GM18861 (cell line): ENCODE data around the gene MAST1.
"Not testable (repeated sequence)": the region's sequence is repeated elsewhere in the genome, so short reads cannot be mapped to it uniquely, and the experiment has no call there.

Experiments used
- ATAC-seq: cut with Tn5 transposase; IDR thresholded peaks from one replicate; pipeline ENCODE4 v1.9.1; 2021; ENCODE audit not compliant: unreplicated experiment

MAST1 gene

GRCh38 chr19:12800923-12801465 is 37.3 kb upstream of the MAST1 start:
- no peak for ATAC-seq

- ATAC-seq, result no peak
Measured at GRCh38 chr19:12801466-12802266, 36.6 kb upstream of the MAST1 start, which contains the start of the genes PRDX2 and THSD8. PRDX2 (minus strand) TSS chr19:12801800; CDS start chr19:12801261, 539 bp downstream. THSD8 (plus strand) TSS chr19:12802069; CDS start chr19:12802072, 3 bp downstream.

DNA sequence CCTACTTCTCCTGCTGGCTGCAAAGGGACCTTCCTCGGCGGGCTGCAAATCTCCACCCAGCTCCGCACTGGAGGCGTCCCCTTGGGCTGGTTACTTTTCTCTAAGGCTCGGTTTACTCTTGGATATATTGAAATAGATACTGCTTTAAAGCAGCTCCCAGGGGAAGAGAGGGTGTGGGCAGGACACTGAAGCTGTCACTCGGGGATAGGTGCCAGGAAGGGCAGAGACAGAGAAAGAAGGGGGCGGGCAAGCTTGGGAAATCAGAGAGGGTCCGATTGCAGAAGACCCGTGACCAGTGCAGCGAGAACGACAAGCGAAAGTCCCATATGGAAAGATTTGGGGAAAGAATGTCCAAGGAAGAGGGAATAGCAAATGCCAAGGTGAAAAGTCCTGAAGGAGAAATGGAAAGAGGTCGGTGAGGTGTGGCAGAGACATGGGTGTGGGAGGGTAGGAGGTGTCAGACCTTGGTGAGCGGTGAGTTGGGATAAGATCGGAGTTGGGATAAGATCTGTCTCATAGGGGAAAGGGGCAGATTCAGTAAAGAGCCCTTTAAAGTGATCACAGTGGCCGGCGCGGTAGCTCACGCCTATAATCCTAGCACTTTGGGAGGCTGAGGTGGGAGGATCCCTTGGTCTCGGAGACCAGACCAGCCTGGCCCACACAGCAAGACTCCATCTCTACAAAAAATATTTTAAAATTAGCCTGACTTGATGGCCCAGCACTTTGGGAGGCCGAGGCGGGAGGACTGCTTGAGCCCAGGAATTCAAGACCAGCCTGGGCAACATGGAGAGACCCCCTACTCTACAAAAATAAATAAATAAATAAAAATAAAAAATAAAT is 35.8 kb upstream of the MAST1 start:
- no peak for ATAC-seq

DNA sequence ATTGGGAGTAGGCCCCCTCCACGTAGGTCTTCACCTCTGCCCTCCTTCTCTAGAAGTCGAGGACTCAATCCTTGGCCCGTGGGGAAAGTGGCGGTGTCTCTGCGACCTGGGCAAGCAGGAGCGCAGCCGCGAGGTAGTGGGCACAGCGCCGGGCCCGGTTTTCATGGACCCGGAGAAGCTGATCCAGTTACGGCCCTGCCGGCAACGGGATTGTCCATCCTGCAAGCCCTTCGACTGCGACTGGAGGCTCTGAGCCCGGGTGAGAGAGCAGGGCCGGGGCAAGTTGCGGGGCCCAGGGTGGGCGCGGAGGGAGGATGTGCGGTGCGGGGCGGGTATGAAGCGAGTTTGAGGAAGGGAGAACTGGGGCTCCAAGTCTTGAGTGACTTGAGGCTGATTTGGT is 34.3 kb upstream of the MAST1 start:
- no peak for ATAC-seq

DNA sequence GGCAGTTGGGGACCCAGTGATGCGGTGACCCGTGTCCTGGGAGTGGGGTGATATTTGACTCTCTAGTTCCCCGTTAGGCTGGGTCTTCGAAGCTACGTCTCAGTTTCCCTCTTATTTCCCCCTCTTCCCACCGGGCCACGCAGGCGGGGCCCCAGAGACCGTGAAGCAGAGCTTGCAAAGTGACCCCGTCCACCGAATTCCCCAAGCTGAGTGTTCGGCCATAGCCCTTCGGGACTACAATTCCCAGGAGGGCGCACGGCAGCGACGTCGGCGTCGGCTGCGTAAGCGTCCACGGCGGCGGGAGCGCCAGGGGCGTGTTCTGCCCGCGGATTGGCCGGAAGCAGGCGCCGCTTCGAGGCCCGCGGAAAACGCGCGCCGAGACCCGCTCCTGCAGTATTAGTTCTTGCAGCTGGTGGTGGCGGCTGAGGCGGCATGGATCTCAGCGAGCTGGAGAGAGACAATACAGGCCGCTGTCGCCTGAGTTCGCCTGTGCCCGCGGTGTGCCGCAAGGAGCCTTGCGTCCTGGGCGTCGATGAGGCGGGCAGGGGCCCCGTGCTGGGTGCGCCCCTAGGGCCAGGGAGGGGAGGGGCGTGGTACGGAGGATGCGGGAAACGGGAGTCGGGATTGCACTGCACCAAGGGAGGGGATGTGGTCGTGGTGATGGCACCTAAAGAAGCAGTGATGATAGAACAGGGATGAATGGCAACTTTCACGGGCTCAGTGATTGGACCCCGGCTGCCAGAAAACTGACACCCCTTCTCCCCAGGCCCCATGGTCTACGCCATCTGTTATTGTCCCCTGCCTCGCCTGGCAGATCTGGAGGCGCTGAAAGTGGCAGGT is 31.9 kb upstream of the MAST1 start, which contains the start of gene RNASEH2A:
TSS of gene RNASEH2A (plus strand) at position 343 of the 840 bp plus-strand sequence. CDS start at position 433, 90 bp downstream.
- ATAC-seq, result peak; percentile 60

DNA sequence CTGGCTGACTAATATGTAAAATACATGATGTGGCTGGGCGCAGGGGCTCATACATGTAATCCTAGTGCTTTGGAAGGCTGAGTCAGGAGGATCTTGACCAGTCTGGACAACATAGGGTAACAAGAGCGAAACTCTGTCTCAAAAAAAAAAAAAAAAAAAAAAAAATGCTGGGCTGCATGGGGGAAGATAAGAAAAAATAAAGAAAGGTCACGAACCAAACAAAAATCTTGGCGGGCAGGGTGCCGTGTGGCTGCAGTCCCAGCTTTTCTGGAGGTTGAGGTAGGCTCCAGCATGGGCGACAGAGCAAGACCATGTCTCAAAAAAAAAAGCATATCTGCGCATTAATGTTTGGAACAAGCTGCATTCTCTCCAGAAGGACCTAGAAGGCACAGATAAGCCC is 23.2 kb upstream of the MAST1 start:
- ATAC-seq, result no peak

GRCh38 chr19:12817188-12817587 is 21.1 kb upstream of the MAST1 start:
- ATAC-seq, result not testable (repeated sequence)

DNA sequence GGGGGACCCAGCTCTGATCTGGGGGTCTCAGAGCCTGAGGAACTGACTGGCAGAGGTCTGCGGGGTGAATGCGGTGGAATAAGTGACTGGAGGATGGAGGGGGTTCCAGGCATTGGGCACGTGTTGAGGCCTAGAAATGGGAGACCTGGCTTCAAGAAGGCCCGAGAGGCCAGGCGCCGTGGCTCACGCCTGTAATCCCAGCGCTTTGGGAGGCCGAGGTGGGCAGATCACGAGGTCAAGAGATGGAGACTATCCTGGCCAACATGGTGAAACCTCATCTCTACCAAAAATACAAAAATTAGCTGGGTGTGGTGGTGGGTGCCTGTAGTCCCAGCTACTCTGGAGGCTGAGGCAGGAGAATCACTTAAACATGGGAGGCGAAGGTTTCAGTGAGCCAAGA is 20.5 kb upstream of the MAST1 start:
- ATAC-seq, result not testable (repeated sequence)

GRCh38 chr19:12821761-12822160 is 16.6 kb upstream of the MAST1 start:
- no peak for ATAC-seq

- no peak for ATAC-seq
Measured at GRCh38 chr19:12825254-12826131, 12.8 kb upstream of the MAST1 start.

DNA sequence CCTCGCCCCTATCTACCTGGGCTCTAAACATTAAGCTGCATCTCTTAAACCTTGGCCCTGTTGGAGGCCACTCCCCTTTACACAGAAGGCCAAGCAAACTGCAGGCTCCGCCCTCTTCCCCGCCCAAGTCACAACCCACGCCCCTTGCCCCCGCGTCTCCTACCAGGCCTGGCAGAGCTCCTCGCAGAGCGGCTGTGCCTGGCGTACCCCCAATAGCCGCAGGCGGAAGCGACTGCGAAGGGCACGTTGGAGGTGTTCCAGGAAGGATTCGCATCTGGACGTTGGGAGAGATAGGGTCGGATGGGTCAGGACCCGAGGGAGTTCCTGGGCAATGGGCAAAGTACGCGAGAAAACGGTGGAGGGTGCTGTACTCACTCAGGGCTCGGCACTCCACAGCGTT is 9.8 kb upstream of the MAST1 start:
- no peak for ATAC-seq

DNA sequence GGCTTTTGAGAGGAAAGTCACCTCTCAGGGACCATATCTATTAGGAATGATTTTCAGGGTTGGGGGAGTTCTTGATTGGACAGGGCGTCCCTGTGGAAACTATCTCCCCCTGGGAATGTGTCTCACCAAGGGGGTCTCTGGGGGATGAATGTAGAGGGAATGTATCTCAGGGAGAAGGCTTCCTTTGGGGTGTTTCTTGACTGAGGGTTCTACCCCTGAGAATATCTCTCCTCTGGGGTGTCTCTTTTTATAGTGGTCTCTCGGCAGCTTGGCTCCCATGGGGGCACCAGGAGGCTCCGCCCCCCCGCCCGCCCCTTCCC is 4.9 kb upstream of the MAST1 start:
- ATAC-seq, result no peak

GRCh38 chr19:12833738-12834565 is 4.4 kb upstream of the MAST1 start:
- ATAC-seq, result no peak

DNA sequence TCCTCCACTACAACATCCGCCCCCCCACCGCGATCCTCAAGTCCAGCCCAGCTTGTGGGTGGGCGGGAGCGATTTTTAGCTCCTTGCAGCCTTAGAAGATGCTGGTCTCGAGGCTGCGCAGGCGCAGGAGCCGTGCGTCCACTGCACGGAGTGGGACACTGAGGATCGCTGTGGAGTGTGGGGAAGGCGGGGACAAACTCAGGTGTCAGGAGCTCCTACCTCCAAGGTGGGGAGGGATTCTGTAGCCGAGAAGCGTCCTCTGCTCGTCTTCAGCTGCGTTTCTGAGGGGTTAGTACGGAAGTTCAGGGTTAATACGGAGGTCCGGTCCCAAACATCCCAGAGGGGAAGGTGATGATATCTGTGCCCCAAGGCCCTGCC is 3.8 kb upstream of the MAST1 start, which contains the start of gene RTBDN:
TSS of gene RTBDN (minus strand) at position 14 of the 378 bp plus-strand sequence. CDS start 4,600 bp downstream, outside the sequence.
- ATAC-seq, result no peak

- ATAC-seq, result no peak
Measured at GRCh38 chr19:12834976-12835757, 3.1 kb upstream of the MAST1 start.

DNA sequence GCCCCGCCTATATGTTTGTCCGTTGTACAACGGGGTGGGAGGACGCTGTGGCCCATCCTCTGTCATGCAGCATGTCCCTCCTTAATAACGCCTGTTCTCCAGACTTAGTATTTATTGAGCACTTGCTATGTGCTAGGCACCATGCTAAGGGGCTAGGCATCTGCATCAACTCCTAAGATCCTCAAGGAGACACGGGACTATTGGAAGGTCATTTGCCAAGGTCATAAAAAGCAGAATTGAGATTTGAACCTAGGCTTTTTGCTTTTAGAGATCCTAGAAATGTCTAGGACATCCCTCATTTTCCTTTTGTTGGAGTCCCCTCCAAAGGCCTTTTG is 1.8 kb upstream of the MAST1 start:
- no peak for ATAC-seq

- ATAC-seq, result no peak
Measured at GRCh38 chr19:12837225-12837624, 1.1 kb upstream of the MAST1 start.
